Vagina (tissue), 2 donors: Measurements from ENCODE around the gene CPPED1. TPM values are rescaled to one million over a fixed set of nuclear protein-coding genes. Genes with fewer than 3 reads are reported as not detected.

Source experiments
- DNase-seq, 2 donors: peaks; one replicate each; pipeline ENCODE4 v3.0.0-alpha.2; 2017; ENCODE audit errors: extremely low spot score in 2 of 2
- H3K27ac ChIP-seq: fragments of 200-600 bp; sonication (generic); one replicate; pipeline ENCODE4 v1.5.1; 2019
- H3K27me3 ChIP-seq: fragments of 200-600 bp; sonication (generic); one replicate; pipeline ENCODE4 v1.5.1; 2019
- H3K36me3 ChIP-seq, 2 donors: fragments of 200-600 bp; sonication (generic); one replicate each; pipeline ENCODE4 v1.5.1; 2017 to 2019
- H3K4me1 ChIP-seq: fragments of 200-600 bp; sonication (generic); one replicate; pipeline ENCODE4 v1.5.1; 2019
- H3K4me3 ChIP-seq, 2 donors: fragments of 200-600 bp; sonication (generic); 1 replicate in 1 of 2; 2 replicates in 1 of 2; pipeline ENCODE4 v1.5.1; 2016 to 2019
- H3K9me3 ChIP-seq: fragments of 200-600 bp; sonication (generic); one replicate; pipeline ENCODE4 v1.5.1; 2019
- POLR2A ChIP-seq, 2 donors: fragments of 450-650 bp; IDR thresholded peaks; one replicate each; pipeline ENCODE4 v1.6.1; 2017; ENCODE audit warnings: antibody characterized with exemption in 2 of 2, mild to moderate bottlenecking in 2 of 2, moderate library complexity in 2 of 2
- POLR2AphosphoS5 ChIP-seq, 2 donors: sonication (generic); formaldehyde crosslinking; IDR thresholded peaks; one replicate each; pipeline ENCODE4 v1.9.0; 2017; ENCODE audit warnings: antibody characterized with exemption in 2 of 2, mild to moderate bottlenecking in 2 of 2, low read depth in 1 of 2; ENCODE audit not compliant: insufficient read depth in 1 of 2
- intact Hi-C: fragments of 100-400 bp; cut with DNase I; formaldehyde crosslinking; loops from one replicate; pipeline ENCODE4 v1.15.1; 2023
- total RNA-seq: library from RNA; depleted of rRNA; stranded (reverse); fragments of >200 nt; gene quantifications from one replicate; pipeline ENCODE4 v1.2.3, GENCODE V29; 2016
- TF ChIP-seq, protein P1 (sequence below), 3 experiments: fragments of 450-650 bp in 2 of 3; fragments of 200-600 bp in 1 of 3; sonication (generic) in 1 of 3; IDR thresholded peaks; one replicate each; pipeline ENCODE4 v1.5.1; 2017 to 2019; ENCODE audit warnings: antibody characterized with exemption in 3 of 3, mild to moderate bottlenecking in 2 of 3, moderate library complexity in 2 of 3

Gene CPPED1
- total RNA-seq, 1 donor from 2014 or later, result 15.2 TPM

DNA sequence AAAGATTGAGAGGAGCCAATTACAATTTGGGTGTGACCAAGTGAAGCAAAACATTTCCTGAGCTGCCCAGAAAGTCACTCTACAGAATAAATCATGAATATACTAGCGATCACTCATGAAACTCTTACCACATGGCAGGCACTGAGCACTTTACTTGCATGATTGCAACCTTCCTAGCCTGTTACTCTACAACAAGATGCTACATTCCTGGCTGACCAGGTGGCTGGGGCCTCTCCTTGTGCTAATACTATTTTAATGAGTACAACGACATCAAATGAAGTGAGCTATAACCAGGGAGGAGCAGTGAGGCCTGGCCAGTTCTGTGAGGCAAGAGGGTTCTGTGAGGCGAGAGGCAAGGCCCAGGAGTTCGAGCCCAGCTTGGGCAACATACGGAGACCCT lies 75.2 kb downstream of the CPPED1 start:
- Histone ChIP-seq H3K27ac (no peak overlapping the region), H3K4me1 (peaks cover 16% of the 10 kb centered on the region), H3K27me3 (no peaks in the 10 kb centered on the region), H3K36me3 (no peaks in the 10 kb centered on the region), H3K4me3 (no peak overlapping the region), H3K9me3 (peaks cover 12% of the 10 kb centered on the region)
- no peak for DNase-seq
- TF ChIP-seq POLR2AphosphoS5 (IDR thresholded peaks at IDR 0.05; ENCODE audit: insufficient read depth in 1 of 2, low read depth in 1 of 2), result no peak
- TF ChIP-seq, protein P1, sequence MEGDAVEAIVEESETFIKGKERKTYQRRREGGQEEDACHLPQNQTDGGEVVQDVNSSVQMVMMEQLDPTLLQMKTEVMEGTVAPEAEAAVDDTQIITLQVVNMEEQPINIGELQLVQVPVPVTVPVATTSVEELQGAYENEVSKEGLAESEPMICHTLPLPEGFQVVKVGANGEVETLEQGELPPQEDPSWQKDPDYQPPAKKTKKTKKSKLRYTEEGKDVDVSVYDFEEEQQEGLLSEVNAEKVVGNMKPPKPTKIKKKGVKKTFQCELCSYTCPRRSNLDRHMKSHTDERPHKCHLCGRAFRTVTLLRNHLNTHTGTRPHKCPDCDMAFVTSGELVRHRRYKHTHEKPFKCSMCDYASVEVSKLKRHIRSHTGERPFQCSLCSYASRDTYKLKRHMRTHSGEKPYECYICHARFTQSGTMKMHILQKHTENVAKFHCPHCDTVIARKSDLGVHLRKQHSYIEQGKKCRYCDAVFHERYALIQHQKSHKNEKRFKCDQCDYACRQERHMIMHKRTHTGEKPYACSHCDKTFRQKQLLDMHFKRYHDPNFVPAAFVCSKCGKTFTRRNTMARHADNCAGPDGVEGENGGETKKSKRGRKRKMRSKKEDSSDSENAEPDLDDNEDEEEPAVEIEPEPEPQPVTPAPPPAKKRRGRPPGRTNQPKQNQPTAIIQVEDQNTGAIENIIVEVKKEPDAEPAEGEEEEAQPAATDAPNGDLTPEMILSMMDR (IDR thresholded peaks at IDR 0.05), result no peak
- no peak for TF ChIP-seq POLR2A (IDR thresholded peaks at IDR 0.05)
- intact Hi-C loops, result no loop called here

DNA sequence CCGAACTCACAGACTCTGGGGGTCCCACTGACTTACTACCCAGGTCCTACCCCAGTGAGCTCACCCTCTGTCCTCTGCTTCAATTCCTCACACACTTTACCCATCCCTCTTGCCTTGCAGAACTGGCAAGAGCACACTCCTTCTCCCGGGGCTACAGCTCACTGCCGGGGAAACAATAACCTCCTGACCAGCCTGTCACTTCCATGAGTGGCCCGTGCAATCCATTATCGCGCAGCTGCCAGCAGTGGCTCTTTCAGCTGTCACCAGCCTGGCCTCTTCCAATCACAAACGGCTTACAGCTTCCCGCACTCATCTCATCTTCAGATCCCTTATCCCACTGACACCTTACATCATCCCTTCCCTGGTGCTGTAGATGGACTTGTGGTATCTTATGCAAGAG lies 79.5 kb downstream of the CPPED1 start:
- Histone ChIP-seq H3K9me3 (no peaks in the 10 kb centered on the region), H3K36me3 (no peaks in the 10 kb centered on the region), H3K4me3 (no peak overlapping the region), H3K27me3 (no peaks in the 10 kb centered on the region), H3K27ac (no peak overlapping the region), H3K4me1 (peaks cover 7% of the 10 kb centered on the region)
- DNase-seq, result no peak
- TF ChIP-seq POLR2A (IDR thresholded peaks at IDR 0.05) (no peak), POLR2AphosphoS5 (IDR thresholded peaks at IDR 0.05; ENCODE audit: insufficient read depth in 1 of 2, low read depth in 1 of 2) (no peak)
- TF ChIP-seq, protein P1 (IDR thresholded peaks at IDR 0.05), result no peak
- intact Hi-C loops, result no loop called here

DNA sequence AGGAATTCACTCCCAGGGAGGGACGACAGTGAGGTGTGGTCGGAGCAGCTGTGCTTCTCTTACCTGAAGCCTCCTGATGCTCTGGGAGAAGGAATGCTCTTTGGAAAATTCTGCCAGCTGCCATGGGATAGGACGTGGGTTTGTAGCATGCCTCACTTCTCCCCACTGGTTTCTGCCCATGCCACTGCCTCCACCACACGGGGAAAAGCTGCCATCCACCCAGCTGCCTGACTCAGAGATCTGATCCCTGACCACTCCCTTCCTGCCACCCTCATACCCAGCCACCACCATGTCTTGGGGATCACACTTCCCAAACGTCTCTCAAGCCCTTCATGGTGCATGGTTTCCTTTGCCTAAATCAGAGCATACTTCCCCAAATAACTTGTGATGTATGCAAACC lies 80.0 kb downstream of the CPPED1 start:
- no peak for DNase-seq
- Histone ChIP-seq H3K27ac (no peak overlapping the region), H3K27me3 (no peaks in the 10 kb centered on the region), H3K36me3 (no peaks in the 10 kb centered on the region), H3K9me3 (no peaks in the 10 kb centered on the region), H3K4me1 (peaks cover 2% of the 10 kb centered on the region), H3K4me3 (no peak overlapping the region)
- TF ChIP-seq POLR2AphosphoS5 (IDR thresholded peaks at IDR 0.05; ENCODE audit: insufficient read depth in 1 of 2, low read depth in 1 of 2), result no peak
- TF ChIP-seq POLR2A (IDR thresholded peaks at IDR 0.05), result no peak
- TF ChIP-seq, protein P1 (IDR thresholded peaks at IDR 0.05), result no peak
- intact Hi-C loops, result no loop called here

DNA sequence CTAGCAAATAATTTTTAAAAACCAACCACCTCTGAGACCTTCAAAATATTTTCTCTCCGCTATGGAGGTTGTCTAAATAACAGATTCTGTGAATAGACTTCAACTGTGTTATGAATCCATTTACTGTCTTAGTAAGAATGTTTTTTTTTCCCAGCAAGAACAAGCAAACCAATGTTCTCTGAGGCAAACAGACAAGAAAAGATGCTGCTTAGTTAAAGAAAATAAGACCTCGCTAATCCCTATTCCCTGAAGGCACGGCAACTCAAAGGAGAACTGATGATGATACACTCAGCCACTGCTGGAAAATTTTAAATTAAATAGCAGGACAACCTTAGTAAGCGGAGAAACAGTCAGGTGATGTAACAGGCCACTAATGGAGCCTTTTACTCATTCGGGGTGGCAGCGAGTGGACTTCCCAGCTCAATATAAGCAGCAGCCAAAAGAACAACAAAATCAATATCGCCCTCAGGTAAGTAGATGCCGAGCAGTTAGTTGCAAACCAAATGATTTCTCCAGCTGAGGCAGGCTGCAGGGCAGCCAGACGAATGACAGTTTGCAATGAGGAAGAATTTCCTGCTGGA lies 81.8 kb downstream of the CPPED1 start:
- TF ChIP-seq POLR2AphosphoS5 (IDR thresholded peaks at IDR 0.05; ENCODE audit: insufficient read depth in 1 of 2, low read depth in 1 of 2) (no peak), POLR2A (IDR thresholded peaks at IDR 0.05) (no peak)
- TF ChIP-seq, protein P1 (IDR thresholded peaks at IDR 0.05), result no peak
- DNase-seq, result no peak
- H3K4me1 ChIP-seq, result no peaks in the 10 kb centered on the region
- no peaks in the 10 kb centered on the region for H3K36me3 ChIP-seq
- intact Hi-C loops, result no loop called here
- H3K9me3 ChIP-seq, result no peaks in the 10 kb centered on the region
- no peaks in the 10 kb centered on the region for H3K27me3 ChIP-seq
- H3K27ac ChIP-seq, result no peak overlapping the region
- H3K4me3 ChIP-seq, result no peak overlapping the region

DNA sequence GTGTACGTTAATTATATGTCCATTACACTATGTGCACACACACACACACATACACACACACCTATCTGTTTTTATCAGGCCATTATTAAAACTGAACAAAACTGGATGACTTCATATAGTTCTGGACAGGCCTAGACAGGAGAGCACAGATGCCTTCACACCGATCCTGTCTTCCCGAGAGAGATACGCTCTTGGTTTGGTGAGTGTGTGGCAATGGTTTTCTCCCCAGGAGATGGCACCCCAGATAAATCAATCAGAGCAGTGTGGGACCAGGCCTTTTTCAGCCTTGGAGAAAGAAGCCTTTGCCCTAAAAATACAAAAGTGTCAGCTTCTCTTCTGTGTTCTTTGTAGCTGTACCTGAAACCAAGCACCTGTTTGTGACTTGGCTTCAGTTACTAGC lies 83.7 kb downstream of the CPPED1 start:
- Histone ChIP-seq H3K27me3 (no peaks in the 10 kb centered on the region), H3K4me1 (no peaks in the 10 kb centered on the region), H3K9me3 (no peaks in the 10 kb centered on the region), H3K4me3 (no peak overlapping the region), H3K27ac (no peak overlapping the region), H3K36me3 (no peaks in the 10 kb centered on the region)
- DNase-seq, result no peak
- TF ChIP-seq POLR2A (IDR thresholded peaks at IDR 0.05) (no peak), POLR2AphosphoS5 (IDR thresholded peaks at IDR 0.05; ENCODE audit: insufficient read depth in 1 of 2, low read depth in 1 of 2) (no peak)
- TF ChIP-seq, protein P1 (IDR thresholded peaks at IDR 0.05), result no peak
- intact Hi-C loops, result no loop called here
